GM19025 (cell line): ENCODE results near the gene SYTL2.

ENCODE experiments used
- ATAC-seq: cut with Tn5 transposase; IDR thresholded peaks from one replicate; pipeline ENCODE4 v1.9.1; 2021; ENCODE audit warnings: mild to moderate bottlenecking, low read depth, moderate library complexity; ENCODE audit not compliant: unreplicated experiment

The SYTL2 gene

GRCh38 chr11:85828640-85828978 lies 17.7 kb upstream of the SYTL2 start:
- no peak for ATAC-seq

- ATAC-seq = no peak
Measured at GRCh38 chr11:85827748-85828639, 17.1 kb upstream of the SYTL2 start.

DNA sequence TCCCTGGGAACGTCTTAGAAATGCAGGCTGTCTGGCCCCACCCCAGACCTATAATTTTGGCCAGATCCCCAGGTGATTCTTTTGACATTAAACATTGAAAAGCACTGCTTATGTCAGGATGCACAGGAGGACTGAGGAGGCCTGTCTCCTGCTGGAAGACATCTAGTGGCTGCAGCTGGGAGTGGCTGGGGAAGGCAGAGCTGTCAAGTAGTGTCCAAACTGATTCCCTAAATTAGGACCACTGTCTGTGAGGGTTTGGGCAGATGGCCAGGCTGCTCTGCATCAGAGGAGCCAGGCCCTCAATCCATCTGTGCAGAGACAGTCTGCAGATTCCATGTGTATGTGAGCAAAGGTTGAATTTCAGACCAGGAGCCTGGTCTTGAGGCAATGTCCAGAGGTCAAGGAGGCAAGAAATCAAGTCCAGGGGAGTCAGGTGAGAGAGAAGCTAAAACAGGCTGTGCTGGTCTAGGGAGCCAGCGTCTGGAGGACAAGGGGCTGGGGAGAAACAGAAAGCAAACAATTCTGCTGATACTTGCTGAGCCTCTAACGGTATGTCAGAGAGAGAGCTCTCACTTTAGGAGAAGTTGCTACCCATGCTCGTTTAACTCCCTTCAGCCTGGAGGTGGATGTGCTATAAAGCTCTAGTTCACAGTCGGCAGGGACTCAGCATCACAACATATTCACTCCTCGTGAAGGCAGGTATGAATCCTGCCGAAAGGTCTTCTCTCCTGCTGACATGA lies 15.3 kb upstream of the SYTL2 start:
- ATAC-seq = no peak

DNA sequence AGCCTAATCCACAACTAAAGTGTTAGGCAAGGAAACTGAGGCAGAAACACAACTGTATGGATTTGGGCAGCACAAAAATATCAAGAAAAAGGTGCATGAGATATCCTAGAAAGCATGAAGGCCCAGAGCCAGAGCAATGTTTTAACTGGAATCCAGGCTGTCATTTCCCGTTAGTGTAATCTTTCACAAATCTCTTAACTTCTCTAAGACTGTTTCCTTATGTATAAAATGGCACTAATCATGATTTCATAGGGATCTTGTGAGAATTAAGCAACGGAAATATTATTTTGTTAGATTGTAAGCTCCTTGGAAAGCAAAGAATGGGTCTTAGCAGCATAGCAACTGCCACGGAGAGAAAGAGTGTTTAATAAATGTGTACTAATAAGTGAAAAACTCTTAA lies 14.7 kb upstream of the SYTL2 start:
- ATAC-seq = no peak

DNA sequence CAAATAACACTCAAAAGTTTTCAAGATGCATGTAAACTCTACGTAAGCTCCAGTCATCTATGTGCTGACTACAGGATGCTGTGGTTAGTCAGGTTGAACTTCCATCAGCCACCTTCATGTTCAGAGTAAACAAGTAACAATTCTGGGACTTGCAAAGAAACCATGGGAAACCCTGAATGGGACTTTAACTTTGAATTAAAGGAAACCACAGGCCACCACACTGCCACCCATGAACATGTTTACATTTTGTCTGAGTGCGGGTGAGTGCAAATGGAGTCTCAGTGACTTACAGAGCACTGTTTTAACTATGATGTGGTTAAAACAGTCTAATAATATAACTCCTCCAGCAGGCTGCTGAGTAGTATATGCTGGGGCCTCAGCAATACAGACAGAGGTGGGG lies 12.9 kb upstream of the SYTL2 start:
- no peak for ATAC-seq

GRCh38 chr11:85822814-85823213 lies 11.9 kb upstream of the SYTL2 start:
- no peak for ATAC-seq

- ATAC-seq = no peak
Measured at GRCh38 chr11:85821636-85822035, 10.7 kb upstream of the SYTL2 start.

DNA sequence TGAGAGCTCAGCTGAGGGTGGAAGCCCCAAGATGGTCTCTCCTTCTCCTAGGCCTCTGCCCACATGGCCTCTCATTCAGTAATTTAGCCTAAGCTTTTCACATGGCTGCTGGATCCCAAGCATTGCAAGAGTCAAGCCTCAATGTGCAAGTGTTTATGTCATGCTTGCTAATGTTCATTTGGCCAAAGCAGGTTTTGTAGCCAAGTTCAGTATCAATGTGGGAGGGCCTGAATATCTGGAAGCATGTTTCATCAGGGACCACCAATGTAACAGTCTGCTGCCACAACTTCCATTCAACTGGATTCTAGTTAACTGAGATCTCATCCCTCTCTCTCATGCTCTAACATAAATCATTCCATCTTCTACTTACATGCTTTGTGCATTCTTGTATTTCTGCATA lies 8.5 kb upstream of the SYTL2 start:
- no peak for ATAC-seq

GRCh38 chr11:85815186-85815931 lies 4.4 kb upstream of the SYTL2 start:
- no peak for ATAC-seq

- ATAC-seq = no peak
Measured at GRCh38 chr11:85813721-85814120, 2.8 kb upstream of the SYTL2 start.

DNA sequence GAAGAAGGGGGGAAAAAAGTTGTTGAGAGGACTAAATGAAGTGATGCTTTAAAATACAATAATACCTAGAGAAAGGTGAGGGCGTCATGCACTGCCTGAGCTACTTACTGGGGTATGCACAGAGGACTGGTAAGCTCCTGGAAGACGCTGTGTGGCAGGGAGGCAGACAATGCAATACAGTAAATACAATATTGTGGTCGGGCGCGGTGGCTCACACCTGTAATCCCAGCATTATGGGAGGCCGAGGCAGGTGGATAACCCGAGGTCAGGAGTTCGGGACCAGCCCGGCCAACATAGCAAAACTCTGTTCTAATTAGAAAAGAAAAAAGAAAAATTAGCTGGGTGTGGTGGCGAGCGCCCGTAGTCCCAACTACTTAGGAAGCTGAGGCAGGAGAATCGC lies 683 bp upstream of the SYTL2 start:
- no peak for ATAC-seq

GRCh38 chr11:85810521-85810870 lies 445 bp downstream of the SYTL2 start:
- peak; percentile 5 for ATAC-seq

GRCh38 chr11:85809863-85810262 lies 1.1 kb downstream of the SYTL2 start:
- ATAC-seq = no peak

- ATAC-seq = no peak
Measured at GRCh38 chr11:85809191-85809590, 1.8 kb downstream of the SYTL2 start.

DNA sequence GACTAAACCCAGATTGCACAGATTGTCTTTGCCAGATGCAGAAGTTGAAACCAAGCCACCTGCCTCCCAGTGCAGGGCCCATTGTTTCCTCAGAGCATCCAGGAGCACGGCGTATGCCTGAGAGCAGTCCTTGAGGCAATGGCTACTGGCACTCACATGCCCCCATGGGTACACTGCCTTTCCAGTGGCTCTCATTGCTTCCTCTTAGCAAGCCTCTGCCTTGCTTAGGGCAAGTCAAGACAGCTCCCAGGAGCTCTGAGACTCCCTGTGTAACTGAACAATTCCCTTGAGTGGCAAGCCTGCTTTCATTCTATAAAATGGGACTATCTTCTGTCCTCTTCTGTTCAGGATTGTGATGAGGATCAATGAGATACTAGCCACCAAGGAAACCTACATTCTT lies 4.1 kb downstream of the SYTL2 start:
- no peak for ATAC-seq

DNA sequence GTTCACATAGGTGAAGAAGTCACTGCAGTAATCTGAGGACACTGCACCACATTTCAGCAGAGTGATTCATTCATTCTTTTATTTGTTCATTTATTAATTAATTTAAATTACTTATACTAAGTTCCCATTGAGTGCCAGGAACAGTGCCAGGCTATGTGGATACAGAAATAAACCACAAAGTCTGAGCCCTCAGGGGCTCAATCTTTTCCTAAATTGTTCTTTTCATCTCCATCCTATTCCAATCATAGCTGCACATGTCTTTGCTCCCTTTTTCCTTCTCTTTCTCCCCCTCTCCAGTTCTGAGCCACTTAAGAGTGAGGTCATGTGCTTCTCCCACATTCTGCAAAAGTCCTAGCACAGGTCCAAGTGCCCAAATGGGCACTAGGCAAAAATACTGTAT lies 4.9 kb downstream of the SYTL2 start:
- ATAC-seq = no peak

GRCh38 chr11:85805387-85805786 lies 5.6 kb downstream of the SYTL2 start:
- no peak for ATAC-seq

DNA sequence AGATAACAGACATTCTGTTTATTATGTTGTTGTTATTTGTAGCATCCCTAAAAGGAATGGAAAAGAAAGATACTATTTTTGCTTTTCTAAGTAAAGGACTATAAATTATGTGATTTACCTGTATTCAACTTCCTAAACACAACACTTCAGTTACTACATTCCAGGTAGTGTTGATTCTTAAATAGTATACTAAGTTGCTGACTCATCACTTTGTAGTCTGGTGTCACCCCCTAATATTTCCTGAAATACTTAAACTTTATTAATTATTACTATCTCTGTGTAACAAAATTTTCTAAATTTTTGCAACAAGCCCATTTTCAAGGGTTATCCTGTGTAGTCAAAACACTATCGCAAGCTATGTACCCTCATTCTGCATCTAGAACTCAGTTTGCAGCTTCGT lies 7.0 kb downstream of the SYTL2 start:
- no peak for ATAC-seq

DNA sequence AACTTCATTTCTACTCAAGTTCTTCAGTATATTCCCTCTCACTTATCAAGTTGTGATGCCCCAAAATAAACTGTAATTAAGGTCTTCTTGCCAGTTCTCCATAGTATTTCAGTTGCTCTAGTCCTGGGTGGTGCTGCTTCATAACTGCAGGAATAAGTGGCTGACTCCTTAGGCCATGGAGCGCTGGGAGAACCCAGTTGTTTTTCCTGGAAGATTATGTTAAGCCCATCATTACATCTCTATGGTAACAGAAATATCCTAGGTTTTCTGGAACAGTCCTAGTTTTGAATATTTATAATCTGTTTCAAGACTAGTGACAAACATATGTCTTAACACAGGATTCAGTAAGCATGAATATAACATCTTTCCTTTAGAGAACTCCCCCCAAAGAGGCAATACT lies 7.6 kb downstream of the SYTL2 start:
- ATAC-seq = no peak

- no peak for ATAC-seq
Measured at GRCh38 chr11:85801527-85801926, 9.4 kb downstream of the SYTL2 start.

DNA sequence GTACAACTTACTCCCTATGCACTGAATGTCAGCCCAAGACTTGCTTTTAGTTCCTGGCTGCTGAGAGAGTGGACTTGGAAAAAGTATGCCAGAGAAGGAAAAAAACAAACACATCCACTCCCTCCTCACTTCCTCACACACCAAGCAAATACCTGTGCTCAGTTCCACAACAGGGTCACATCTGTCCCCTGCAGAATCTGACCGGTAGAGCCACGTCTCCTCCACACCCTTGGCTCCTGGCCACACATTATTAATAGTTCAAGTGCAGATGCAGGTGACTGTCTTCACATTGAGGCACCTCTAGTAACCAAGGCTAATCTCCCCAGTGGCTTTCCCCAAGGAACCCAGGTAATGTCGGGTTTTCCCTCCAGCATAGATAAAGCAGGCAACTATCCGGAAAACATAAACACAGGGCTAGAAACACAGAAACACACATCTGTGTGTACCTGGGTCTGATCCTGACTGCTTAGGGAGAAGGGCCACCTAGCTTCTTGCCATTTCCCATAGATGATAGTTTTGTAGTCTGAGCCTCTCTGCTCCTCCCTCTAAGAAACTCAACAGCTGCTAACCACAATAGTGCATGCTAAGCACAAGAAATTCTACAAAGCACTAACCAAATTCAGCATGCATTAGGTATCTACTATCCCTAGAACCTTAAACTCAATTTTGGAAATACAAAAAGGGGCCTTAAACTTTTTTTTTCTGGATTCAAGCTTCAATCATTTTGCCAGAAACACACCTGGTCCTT lies 10.2 kb downstream of the SYTL2 start:
- no peak for ATAC-seq
